Esophagus muscularis mucosa (tissue), 4 donors: ENCODE data around the gene C4orf51. TPM values are rescaled to one million over a fixed set of nuclear protein-coding genes. Genes with fewer than 3 reads are reported as not detected.

Experiments
- DNase-seq: peaks from one replicate; pipeline ENCODE4 v3.0.0-alpha.2; 2017; ENCODE audit errors: extremely low spot score
- H3K27ac ChIP-seq, 4 donors: fragments of 200-600 bp; sonication (generic); replicated peaks in 1 of 4; 1 replicate in 3 of 4; 2 replicates in 1 of 4; pipeline ENCODE4 v1.5.1; 2016 to 2019; ENCODE audit warnings: mild to moderate bottlenecking in 1 of 4
- H3K27me3 ChIP-seq, 4 donors: fragments of 200-600 bp; sonication (generic); one replicate each; pipeline versions ENCODE4 v1.5.1 to v1.6.0; 2016 to 2019
- H3K36me3 ChIP-seq, 4 donors: fragments of 200-600 bp; sonication (generic); one replicate each; pipeline ENCODE4 v1.5.1; 2016 to 2019
- H3K4me1 ChIP-seq, 4 donors: fragments of 200-600 bp; sonication (generic); one replicate each; pipeline ENCODE4 v1.5.1; 2016 to 2019
- H3K4me3 ChIP-seq, 4 donors: fragments of 200-600 bp; sonication (generic); 1 replicate in 2 of 4; 2 replicates in 2 of 4; pipeline ENCODE4 v1.5.1; 2016 to 2019; ENCODE audit warnings: mild to moderate bottlenecking in 4 of 4, moderate library complexity in 1 of 4
- H3K9me3 ChIP-seq, 4 donors: fragments of 200-600 bp; sonication (generic); 1 replicate in 3 of 4; 2 replicates in 1 of 4; pipeline ENCODE4 v1.5.1; 2016 to 2019
- EP300 ChIP-seq: sonication (generic); formaldehyde crosslinking; IDR thresholded peaks from one replicate; pipeline ENCODE4 v1.6.1; 2017; ENCODE audit warnings: antibody characterized with exemption
- POLR2A ChIP-seq: fragments of 450-650 bp; IDR thresholded peaks from one replicate; pipeline ENCODE4 v1.6.1; 2017; ENCODE audit warnings: antibody characterized with exemption, moderate library complexity, mild to moderate bottlenecking, low read depth
- POLR2AphosphoS5 ChIP-seq, 2 donors: sonication (generic); formaldehyde crosslinking; IDR thresholded peaks; one replicate each; pipeline ENCODE4 v1.6.1; 2017; ENCODE audit warnings: antibody characterized with exemption in 2 of 2
- WGBS: methylation state at CpG from one replicate; pipeline ENCODE4 v1.1.5; 2018; 5-methylcytosine and 5-hydroxymethylcytosine counted together
- intact Hi-C: fragments of 100-400 bp; cut with DNase I; formaldehyde crosslinking; loops from one replicate; pipeline ENCODE4 v1.15.1; 2023
- total RNA-seq, 4 donors: library from RNA; depleted of rRNA; stranded (reverse); fragments of >200 nt; gene quantifications; one replicate each; pipeline versions ENCODE4 v1.1.0 to v1.2.1, GENCODE V29; 2016
- TF ChIP-seq, protein P1 (sequence below), 3 experiments: fragments of 200-600 bp in 2 of 3; fragments of 450-650 bp in 1 of 3; sonication (generic) in 2 of 3; IDR thresholded peaks; one replicate each; pipeline ENCODE4 v1.5.1; 2017 to 2019; ENCODE audit warnings: antibody characterized with exemption in 3 of 3, mild to moderate bottlenecking in 2 of 3, moderate library complexity in 1 of 3

C4orf51 gene
- total RNA-seq, 4 donors from 2014 or later: not detected

DNA sequence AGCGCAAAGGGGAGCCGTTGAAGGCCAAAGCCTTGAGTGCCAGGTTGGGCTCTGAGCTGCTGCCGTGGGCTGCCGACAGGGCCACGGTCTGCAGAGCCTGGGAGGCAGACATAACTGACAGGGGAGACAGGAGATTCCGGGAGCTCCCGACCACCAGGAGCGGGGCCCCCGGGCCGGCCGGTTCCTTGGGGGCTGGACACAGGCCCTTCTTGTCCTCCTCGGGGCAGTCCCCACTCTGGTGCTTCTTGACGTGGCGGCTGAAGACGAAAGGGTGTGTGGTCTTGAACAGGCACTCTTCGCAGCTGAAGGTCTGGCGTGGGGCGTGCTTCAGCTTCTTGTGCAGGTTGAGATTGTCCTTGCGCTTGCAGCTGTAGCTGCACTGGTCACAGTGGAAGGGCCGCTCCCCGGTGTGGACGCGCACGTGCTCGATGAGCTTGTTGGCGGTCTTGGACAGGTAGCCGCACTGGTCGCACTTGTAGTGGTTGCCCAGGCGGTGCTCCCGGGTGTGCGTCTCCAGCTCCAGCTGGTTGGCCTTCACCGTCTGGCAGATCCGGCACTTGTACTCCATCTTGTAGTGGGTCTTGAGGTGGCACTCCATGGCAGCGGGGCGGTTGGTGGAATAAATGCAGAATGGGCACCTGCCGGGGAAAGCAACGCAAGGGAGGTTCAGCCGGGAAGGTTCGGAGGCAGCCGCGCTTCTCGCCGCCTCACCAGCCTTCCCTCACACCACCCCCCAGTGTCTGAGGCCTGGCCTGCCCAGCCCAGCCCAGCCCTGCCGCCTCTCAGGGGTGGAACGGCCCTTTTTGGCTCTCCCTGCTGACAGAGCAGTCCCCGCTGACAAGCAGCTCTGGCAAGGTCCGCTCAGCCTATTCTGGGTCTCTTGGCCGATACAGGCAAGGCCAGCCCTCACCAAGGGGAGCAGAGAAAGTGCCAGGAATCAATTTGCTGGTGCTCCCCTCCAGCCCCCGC, 81.3 kb downstream of the C4orf51 start:
- WGBS: 93% methylated on average over 29 of the region's 49 CpGs
- peak; percentile 80 for DNase-seq
- Histone ChIP-seq H3K4me1 (no peaks in the 10 kb centered on the region), H3K4me3 (no peak overlapping the region), H3K9me3 (no peaks in the 10 kb centered on the region), H3K27me3 (no peaks in the 10 kb centered on the region), H3K27ac (no peak overlapping the region), H3K36me3 (peaks cover 18 to 65% (median 61%) of the 10 kb centered on the region in 4 donors)
- intact Hi-C loops: no loop called here
- TF ChIP-seq, protein P1, sequence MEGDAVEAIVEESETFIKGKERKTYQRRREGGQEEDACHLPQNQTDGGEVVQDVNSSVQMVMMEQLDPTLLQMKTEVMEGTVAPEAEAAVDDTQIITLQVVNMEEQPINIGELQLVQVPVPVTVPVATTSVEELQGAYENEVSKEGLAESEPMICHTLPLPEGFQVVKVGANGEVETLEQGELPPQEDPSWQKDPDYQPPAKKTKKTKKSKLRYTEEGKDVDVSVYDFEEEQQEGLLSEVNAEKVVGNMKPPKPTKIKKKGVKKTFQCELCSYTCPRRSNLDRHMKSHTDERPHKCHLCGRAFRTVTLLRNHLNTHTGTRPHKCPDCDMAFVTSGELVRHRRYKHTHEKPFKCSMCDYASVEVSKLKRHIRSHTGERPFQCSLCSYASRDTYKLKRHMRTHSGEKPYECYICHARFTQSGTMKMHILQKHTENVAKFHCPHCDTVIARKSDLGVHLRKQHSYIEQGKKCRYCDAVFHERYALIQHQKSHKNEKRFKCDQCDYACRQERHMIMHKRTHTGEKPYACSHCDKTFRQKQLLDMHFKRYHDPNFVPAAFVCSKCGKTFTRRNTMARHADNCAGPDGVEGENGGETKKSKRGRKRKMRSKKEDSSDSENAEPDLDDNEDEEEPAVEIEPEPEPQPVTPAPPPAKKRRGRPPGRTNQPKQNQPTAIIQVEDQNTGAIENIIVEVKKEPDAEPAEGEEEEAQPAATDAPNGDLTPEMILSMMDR (IDR thresholded peaks at IDR 0.05): no peak
- TF ChIP-seq POLR2A (no peak), POLR2AphosphoS5 (IDR thresholded peaks at IDR 0.05) (no peak), EP300 (no peak)

GRCh38 chr4:145762719-145763118, 82.8 kb downstream of the C4orf51 start:
- Histone ChIP-seq H3K9me3 (no peaks in the 10 kb centered on the region), H3K36me3 (peaks cover 18 to 67% (median 61%) of the 10 kb centered on the region in 4 donors), H3K27me3 (no peaks in the 10 kb centered on the region), H3K27ac (no peak overlapping the region), H3K4me3 (no peak overlapping the region), H3K4me1 (no peaks in the 10 kb centered on the region)
- intact Hi-C loops: no loop called here
- WGBS: 95% methylated on average over 8 of the region's 8 CpGs
- TF ChIP-seq EP300 (no peak), POLR2AphosphoS5 (IDR thresholded peaks at IDR 0.05) (no peak), POLR2A (no peak)
- TF ChIP-seq, protein P1 (IDR thresholded peaks at IDR 0.05): no peak
- DNase-seq: peak; percentile 47

GRCh38 chr4:145763399-145763798, 83.5 kb downstream of the C4orf51 start:
- TF ChIP-seq POLR2A: no peak
- no peak for TF ChIP-seq EP300
- TF ChIP-seq, protein P1 (IDR thresholded peaks at IDR 0.05): no peak
- no peak for TF ChIP-seq POLR2AphosphoS5 (IDR thresholded peaks at IDR 0.05)
- 90% methylated on average over 4 of the region's 4 CpGs for WGBS
- Histone ChIP-seq H3K36me3 (peaks cover 18 to 67% (median 61%) of the 10 kb centered on the region in 4 donors), H3K27ac (no peak overlapping the region), H3K27me3 (no peaks in the 10 kb centered on the region), H3K4me3 (no peak overlapping the region), H3K4me1 (no peaks in the 10 kb centered on the region), H3K9me3 (no peaks in the 10 kb centered on the region)
- intact Hi-C loops: no loop called here
- DNase-seq: peak; percentile 66

DNA sequence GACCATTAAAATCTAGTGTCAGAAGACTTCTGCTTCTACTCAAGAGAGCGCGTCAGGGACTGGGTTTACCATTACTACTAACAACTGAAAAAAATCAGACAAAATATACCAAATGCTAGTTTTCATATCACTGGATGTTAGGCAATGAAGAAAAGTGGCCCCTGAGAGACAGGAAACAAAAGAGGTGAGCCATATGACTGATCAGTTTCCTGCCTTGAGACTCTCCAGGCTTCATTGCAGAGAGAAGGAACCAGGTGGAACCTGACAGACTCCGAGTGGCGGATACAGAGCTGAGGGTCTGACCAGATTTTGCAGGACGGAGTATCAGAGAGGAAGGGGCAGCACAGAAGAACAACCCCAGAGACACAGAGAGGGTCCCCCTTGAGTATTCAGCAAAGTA, 86.3 kb downstream of the C4orf51 start:
- no peak overlapping the region for H3K4me3 ChIP-seq
- WGBS: 97% methylated on average over 5 of the region's 5 CpGs
- no peaks in the 10 kb centered on the region for H3K27me3 ChIP-seq
- H3K9me3 ChIP-seq: no peaks in the 10 kb centered on the region
- TF ChIP-seq POLR2A: no peak
- H3K27ac ChIP-seq: no peak overlapping the region
- peak; percentile 39 for DNase-seq
- H3K4me1 ChIP-seq: no peaks in the 10 kb centered on the region
- intact Hi-C loops: no loop called here
- H3K36me3 ChIP-seq: peaks cover 12 to 52% (median 43%) of the 10 kb centered on the region in 4 donors

- intact Hi-C loops: no loop called here
- H3K27me3 ChIP-seq: no peaks in the 10 kb centered on the region
These were observed 89.6 kb downstream of the C4orf51 start for GRCh38 chr4:145769450-145770037.

More at GRCh38 chr4:145769450-145770037, 89.6 kb downstream of the C4orf51 start:
- Histone ChIP-seq H3K4me3 (no peak overlapping the region), H3K4me1 (peaks cover 0 to 14% (median 9%) of the 10 kb centered on the region in 4 donors), H3K36me3 (peaks cover 11 to 43% (median 26%) of the 10 kb centered on the region in 4 donors), H3K9me3 (no peaks in the 10 kb centered on the region), H3K27ac (no peak overlapping the region)
- TF ChIP-seq POLR2A: no peak
- TF ChIP-seq EP300: no peak
- TF ChIP-seq, protein P1 (IDR thresholded peaks at IDR 0.05): no peak
- no peak for TF ChIP-seq POLR2AphosphoS5 (IDR thresholded peaks at IDR 0.05)
- WGBS: 81% methylated on average over 2 of the region's 2 CpGs
- DNase-seq: peak; percentile 57
